OCI-LY7 (cell line): Measurements from ENCODE around the gene PPBP. TPM values are rescaled to one million over a fixed set of nuclear protein-coding genes. Genes with fewer than 3 reads are reported as not detected.

Experiments used
- BruUV-seq: library from RNA; stranded (reverse); fragments of 400-500 nt; replicated peaks from 2 replicates; lab custom pipeline; 2021; lab: Mats Ljungman, UMichigan
- CTCF ChIA-PET: fragments of 300-600 bp; sonication (Branson Sonifier 250); formaldehyde crosslinking; loops from one replicate; lab custom pipeline; 2022; ENCODE audit warnings: antibody characterized with exemption; ENCODE audit not compliant: unreplicated experiment; lab: Charles Lee
- POLR2A ChIA-PET: fragments of 300-600 bp; sonication (Branson Sonifier 250); formaldehyde crosslinking; loops from one replicate; lab custom pipeline; 2022; ENCODE audit warnings: antibody characterized with exemption; lab: Charles Lee
- DNase-seq: peaks from one replicate; pipeline ENCODE4 v3.0.0-alpha.2; 2015; ENCODE audit warnings: low spot score
- H2AFZ ChIP-seq: fragments of 200-600 bp; sonication (generic), shearing (Covaris generic); 2 replicates; pipeline ENCODE4 v1.6.1; 2014; ENCODE audit warnings: mild to moderate bottlenecking, antibody characterized with exemption, low read length, moderate library complexity
- H3K27ac ChIP-seq: fragments of 200-600 bp; sonication (generic); 2 replicates; pipeline ENCODE4 v1.5.1; 2014; ENCODE audit warnings: mixed run types, low read depth, mild to moderate bottlenecking, moderate library complexity, low read length, inconsistent platforms; ENCODE audit not compliant: poor library complexity, severe bottlenecking
- H3K36me3 ChIP-seq: fragments of 200-600 bp; sonication (generic); 2 replicates; pipeline ENCODE4 v1.6.1; 2014; ENCODE audit warnings: mild to moderate bottlenecking, antibody characterized with exemption, low read length, moderate library complexity, mixed read lengths; ENCODE audit not compliant: insufficient read depth
- H3K4me1 ChIP-seq: fragments of 200-600 bp; sonication (generic); 2 replicates; pipeline ENCODE4 v1.5.1; 2014; ENCODE audit warnings: mild to moderate bottlenecking, low read length; ENCODE audit not compliant: insufficient read depth, poor library complexity, severe bottlenecking
- H3K4me2 ChIP-seq: fragments of 200-600 bp; sonication (generic); 2 replicates; pipeline ENCODE4 v1.6.1; 2014; ENCODE audit warnings: mild to moderate bottlenecking, low read length
- H3K4me3 ChIP-seq: fragments of 200-600 bp; sonication (generic); 2 replicates; pipeline ENCODE4 v1.5.1; 2014; ENCODE audit warnings: mild to moderate bottlenecking, low read depth, low read length; ENCODE audit not compliant: poor library complexity, severe bottlenecking
- H3K79me2 ChIP-seq: fragments of 200-600 bp; sonication (generic); 2 replicates; pipeline ENCODE4 v1.6.1; 2016; ENCODE audit warnings: low read depth, mild to moderate bottlenecking, low read length, moderate library complexity, mixed read lengths; ENCODE audit not compliant: insufficient read depth
- H3K9me2 ChIP-seq: fragments of 200-600 bp; sonication (generic); 2 replicates; pipeline ENCODE4 v1.6.1; 2016; ENCODE audit warnings: mild to moderate bottlenecking, low read length, mixed read lengths; ENCODE audit not compliant: insufficient read depth
- H3K9me3 ChIP-seq: fragments of 200-600 bp; sonication (generic); 2 replicates; pipeline ENCODE4 v1.6.1; 2014; ENCODE audit warnings: mild to moderate bottlenecking, mixed run types, low read length, mixed read lengths
- H4K20me1 ChIP-seq: fragments of 200-600 bp; sonication (generic); 2 replicates; pipeline ENCODE4 v1.6.1; 2014; ENCODE audit warnings: mild to moderate bottlenecking, antibody characterized with exemption, low read length, moderate library complexity, mixed read lengths; ENCODE audit not compliant: insufficient read depth
- EZH2phosphoT487 ChIP-seq: fragments of 200-600 bp; sonication (generic); IDR thresholded peaks from 2 replicates; pipeline ENCODE4 v1.6.1; 2018; ENCODE audit warnings: low read depth, borderline replicate concordance, mild to moderate bottlenecking, mixed run types, antibody characterized with exemption, low read length, moderate library complexity, mixed read lengths
- intact Hi-C: fragments of 100-400 bp; cut with micrococcal nuclease; formaldehyde crosslinking; loops from one replicate; pipeline ENCODE4 v1.10.0; 2022; ENCODE audit not compliant: unreplicated experiment
- total RNA-seq, 2 experiments: library from RNA; depleted of rRNA in 1 of 2; stranded (reverse); fragments of >200 nt in 1 of 2; shearing (Covaris generic) in 1 of 2; gene quantifications; 2 replicates each; pipeline ENCODE4 v1.2.3, GENCODE V29; 2014 to 2022
- TF ChIP-seq, protein P1 (sequence below): fragments of 200-600 bp; sonication (generic); conservative IDR thresholded peaks from 2 replicates; pipeline ENCODE4 v1.5.1; 2014; ENCODE audit warnings: mild to moderate bottlenecking, antibody characterized with exemption, low read length, moderate library complexity, mixed read lengths

PPBP gene
- total RNA-seq, 2 experiments from 2014 or later, result not detected

DNA sequence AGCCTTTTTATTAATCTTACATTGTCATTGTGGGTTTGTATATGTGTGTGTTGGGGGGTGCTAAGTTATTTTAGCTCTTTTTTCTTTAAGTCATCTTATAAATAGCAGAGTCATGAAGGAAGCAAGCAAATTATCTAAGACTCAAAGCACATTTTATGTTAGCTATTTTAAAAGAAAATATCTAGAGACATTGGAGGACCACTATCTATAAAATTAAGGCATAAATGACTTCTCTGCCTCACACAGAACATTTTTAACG, 3.7 kb upstream of the PPBP start:
- Histone ChIP-seq H3K27ac (no peak overlapping the region), H3K9me3 (no peaks in the 10 kb centered on the region), H3K9me2 (no peaks in the 10 kb centered on the region), H3K79me2 (no peaks in the 10 kb centered on the region), H3K36me3 (no peaks in the 10 kb centered on the region), H3K4me2 (no peak overlapping the region), H3K4me1 (no peaks in the 10 kb centered on the region), H4K20me1 (no peaks in the 10 kb centered on the region; the same call in 1 of the 2 replicates), H2AFZ (no peak overlapping the region), H3K4me3 (no peak overlapping the region)
- ChIA-PET POLR2A (no interaction called here), CTCF (no interaction called here)
- TF ChIP-seq, protein P1, sequence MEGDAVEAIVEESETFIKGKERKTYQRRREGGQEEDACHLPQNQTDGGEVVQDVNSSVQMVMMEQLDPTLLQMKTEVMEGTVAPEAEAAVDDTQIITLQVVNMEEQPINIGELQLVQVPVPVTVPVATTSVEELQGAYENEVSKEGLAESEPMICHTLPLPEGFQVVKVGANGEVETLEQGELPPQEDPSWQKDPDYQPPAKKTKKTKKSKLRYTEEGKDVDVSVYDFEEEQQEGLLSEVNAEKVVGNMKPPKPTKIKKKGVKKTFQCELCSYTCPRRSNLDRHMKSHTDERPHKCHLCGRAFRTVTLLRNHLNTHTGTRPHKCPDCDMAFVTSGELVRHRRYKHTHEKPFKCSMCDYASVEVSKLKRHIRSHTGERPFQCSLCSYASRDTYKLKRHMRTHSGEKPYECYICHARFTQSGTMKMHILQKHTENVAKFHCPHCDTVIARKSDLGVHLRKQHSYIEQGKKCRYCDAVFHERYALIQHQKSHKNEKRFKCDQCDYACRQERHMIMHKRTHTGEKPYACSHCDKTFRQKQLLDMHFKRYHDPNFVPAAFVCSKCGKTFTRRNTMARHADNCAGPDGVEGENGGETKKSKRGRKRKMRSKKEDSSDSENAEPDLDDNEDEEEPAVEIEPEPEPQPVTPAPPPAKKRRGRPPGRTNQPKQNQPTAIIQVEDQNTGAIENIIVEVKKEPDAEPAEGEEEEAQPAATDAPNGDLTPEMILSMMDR, result no peak
- no peak for TF ChIP-seq EZH2phosphoT487
- intact Hi-C loops, result no loop called here
- no peak for DNase-seq
- no TSS peak for BruUV-seq

DNA sequence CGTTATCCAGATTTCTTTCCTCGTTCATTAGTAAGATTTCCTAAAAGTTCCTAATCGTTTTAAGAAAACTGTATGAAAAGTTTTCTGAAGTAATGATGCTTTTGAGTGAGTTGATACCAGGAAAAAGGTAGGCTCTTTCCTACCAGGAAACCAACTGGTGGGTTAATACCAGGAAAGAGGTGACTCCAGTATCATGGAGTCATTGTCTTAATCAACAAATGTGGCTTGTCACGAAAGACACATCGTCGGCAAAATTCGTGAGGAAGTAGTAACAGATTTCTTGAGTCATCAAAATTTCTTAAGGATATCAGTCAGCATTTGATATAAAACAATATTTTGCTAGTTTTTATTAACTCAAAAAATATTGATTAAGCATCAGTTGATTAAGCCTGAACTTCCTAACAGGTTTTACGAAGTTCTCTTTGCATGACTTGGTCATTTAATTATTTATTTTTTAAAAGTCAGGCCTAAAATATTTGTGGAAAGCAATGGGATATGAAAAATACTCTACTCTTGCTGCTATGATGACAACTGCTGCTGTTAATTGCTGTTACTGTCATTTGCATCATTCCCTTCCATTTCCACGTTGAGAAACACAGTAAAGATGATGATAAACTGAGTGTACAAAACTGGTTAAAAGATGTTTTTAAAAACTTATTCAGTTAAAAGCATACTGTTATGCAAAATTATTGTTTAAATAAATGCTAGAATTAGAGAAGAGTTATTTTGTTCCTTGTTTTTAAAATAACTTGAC, 3.2 kb upstream of the PPBP start:
- H3K9me3 ChIP-seq, result no peaks in the 10 kb centered on the region
- intact Hi-C loops, result no loop called here
- H3K4me2 ChIP-seq, result no peak overlapping the region
- DNase-seq, result no peak
- no peak overlapping the region for H3K4me3 ChIP-seq
- no peak for TF ChIP-seq EZH2phosphoT487
- TF ChIP-seq, protein P1, result no peak
- no peaks in the 10 kb centered on the region for H3K4me1 ChIP-seq
- no peaks in the 10 kb centered on the region for H3K36me3 ChIP-seq
- H3K9me2 ChIP-seq, result no peaks in the 10 kb centered on the region
- ChIA-PET POLR2A (no interaction called here), CTCF (no interaction called here)
- BruUV-seq, result no TSS peak
- H4K20me1 ChIP-seq, result no peaks in the 10 kb centered on the region; the same call in 1 of the 2 replicates
- H3K79me2 ChIP-seq, result no peaks in the 10 kb centered on the region
- H2AFZ ChIP-seq, result no peak overlapping the region
- no peak overlapping the region for H3K27ac ChIP-seq

DNA sequence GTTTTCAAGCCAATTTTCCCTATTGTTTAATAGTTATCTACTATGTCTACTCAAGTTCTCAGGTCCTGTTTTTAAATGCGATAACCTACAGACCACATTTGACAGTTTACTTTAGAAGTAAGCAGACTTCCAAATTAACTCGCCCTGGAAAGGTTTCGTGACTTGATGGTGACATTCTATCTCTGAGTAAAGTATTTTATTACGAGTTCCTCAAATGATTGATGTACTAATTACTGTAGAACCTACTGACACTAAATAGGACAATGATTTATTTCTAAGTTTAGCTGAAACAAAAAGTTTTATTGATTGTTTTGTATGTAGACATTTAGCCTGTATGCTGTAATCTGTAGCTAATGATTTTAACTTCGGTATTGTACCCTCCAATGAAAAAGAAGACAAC, 1.9 kb upstream of the PPBP start:
- H3K36me3 ChIP-seq, result no peaks in the 10 kb centered on the region
- H3K4me3 ChIP-seq, result no peak overlapping the region
- intact Hi-C loops, result no loop called here
- no peaks in the 10 kb centered on the region for H3K9me3 ChIP-seq
- ChIA-PET CTCF (no interaction called here), POLR2A (interaction anchor here (0.6 to 1.2 kb wide), 2 partner anchors 188 to 492 kb away, joined by 3 to 4 read pairs; no protein-coding TSS in a partner anchor)
- no peaks in the 10 kb centered on the region for H3K9me2 ChIP-seq
- H2AFZ ChIP-seq, result no peak overlapping the region
- no peak overlapping the region for H3K27ac ChIP-seq
- H3K4me1 ChIP-seq, result no peaks in the 10 kb centered on the region
- H3K79me2 ChIP-seq, result no peaks in the 10 kb centered on the region
- BruUV-seq, result no TSS peak
- DNase-seq, result no peak
- H3K4me2 ChIP-seq, result no peak overlapping the region
- TF ChIP-seq, protein P1, result no peak
- TF ChIP-seq EZH2phosphoT487, result no peak
- H4K20me1 ChIP-seq, result no peaks in the 10 kb centered on the region; the same call in 1 of the 2 replicates
